GM12891 (cell line): ENCODE data around the gene FASTKD3.

ENCODE experiments used
- DNase-seq: peaks from one replicate; pipeline ENCODE4 v3.0.0; 2011; ENCODE audit warnings: low spot score; ENCODE audit not compliant: insufficient read length
- FAIRE-seq: peaks from 2 replicates; lab custom pipeline; 2011; peaks lifted over from hg19 to GRCh38; lab: Jason Lieb, UNC
- PAX5 ChIP-seq: IDR thresholded peaks from 2 replicates; pipeline ENCODE4 v1.6.1; 2011; ENCODE audit warnings: low read length, moderate library complexity, mild to moderate bottlenecking; ENCODE audit not compliant: insufficient read depth, severe bottlenecking
- POLR2A ChIP-seq: IDR thresholded peaks from 2 replicates; pipeline ENCODE4 v1.6.1; 2011; ENCODE audit warnings: low read depth, low read length, control low read depth
- POLR2AphosphoS5 ChIP-seq: IDR thresholded peaks from 2 replicates; pipeline ENCODE4 v1.6.1; 2011; ENCODE audit warnings: low read depth, low read length, control low read depth
- POU2F2 ChIP-seq: IDR thresholded peaks from 2 replicates; pipeline ENCODE4 v1.6.1; 2011; ENCODE audit warnings: low read depth, mild to moderate bottlenecking, control low read depth, low read length, moderate library complexity
- SPI1 ChIP-seq: IDR thresholded peaks from 2 replicates; pipeline ENCODE4 v1.6.1; 2011; ENCODE audit warnings: low read depth, low read length, control low read depth
- TAF1 ChIP-seq: IDR thresholded peaks from 2 replicates; pipeline ENCODE4 v1.6.1; 2011; ENCODE audit warnings: low read depth, low read length, control low read depth

The FASTKD3 gene

DNA sequence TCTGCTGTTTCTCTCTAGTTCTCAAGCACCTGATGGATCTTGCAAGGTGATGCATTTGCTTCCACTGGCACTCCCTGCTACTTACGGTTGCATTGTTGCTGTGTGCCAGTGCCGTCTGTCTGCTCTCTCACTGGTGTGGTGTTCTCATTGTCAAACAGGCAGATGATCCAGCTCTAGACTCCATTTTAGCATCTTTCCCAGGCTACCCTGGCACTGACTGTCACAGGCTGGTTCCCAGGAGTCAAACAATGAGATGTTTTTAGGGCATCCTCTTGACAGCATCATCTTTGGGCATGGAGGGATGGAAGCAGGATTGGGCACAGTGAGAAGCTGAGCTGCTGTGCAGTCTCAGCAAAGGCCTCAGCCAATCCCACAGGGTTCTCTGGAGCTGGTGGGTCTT is 13.0 kb upstream of the FASTKD3 start:
- no peak for FAIRE-seq
- TF ChIP-seq TAF1 (no peak), SPI1 (no peak), POLR2A (no peak), PAX5 (no peak), POU2F2 (no peak), POLR2AphosphoS5 (no peak)
- DNase-seq, result no peak

DNA sequence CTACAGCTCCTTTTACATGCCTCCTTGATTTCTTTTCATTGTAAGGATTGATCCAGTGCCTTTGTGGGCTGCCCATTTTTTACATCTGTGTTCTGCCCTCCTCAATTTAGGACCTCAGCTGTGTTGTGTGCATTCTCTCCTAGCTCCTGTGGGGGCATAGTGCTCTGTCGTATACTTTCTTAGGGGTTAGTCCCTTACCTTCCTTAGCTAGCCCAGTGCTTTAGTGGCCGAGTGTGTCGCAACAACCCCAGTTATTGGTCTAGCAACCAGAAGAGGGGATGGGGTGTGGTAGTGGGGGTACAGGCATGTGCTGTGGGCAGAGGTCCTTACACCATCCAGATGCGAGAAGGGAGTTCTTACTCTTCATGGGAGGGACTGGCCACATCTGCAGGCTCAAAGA is 12.3 kb upstream of the FASTKD3 start:
- DNase-seq (no peak), FAIRE-seq (no peak)
- no peak for TF ChIP-seq TAF1
- TF ChIP-seq POLR2A, result no peak
- no peak for TF ChIP-seq PAX5
- no peak for TF ChIP-seq POU2F2
- TF ChIP-seq POLR2AphosphoS5, result no peak
- no peak for TF ChIP-seq SPI1

DNA sequence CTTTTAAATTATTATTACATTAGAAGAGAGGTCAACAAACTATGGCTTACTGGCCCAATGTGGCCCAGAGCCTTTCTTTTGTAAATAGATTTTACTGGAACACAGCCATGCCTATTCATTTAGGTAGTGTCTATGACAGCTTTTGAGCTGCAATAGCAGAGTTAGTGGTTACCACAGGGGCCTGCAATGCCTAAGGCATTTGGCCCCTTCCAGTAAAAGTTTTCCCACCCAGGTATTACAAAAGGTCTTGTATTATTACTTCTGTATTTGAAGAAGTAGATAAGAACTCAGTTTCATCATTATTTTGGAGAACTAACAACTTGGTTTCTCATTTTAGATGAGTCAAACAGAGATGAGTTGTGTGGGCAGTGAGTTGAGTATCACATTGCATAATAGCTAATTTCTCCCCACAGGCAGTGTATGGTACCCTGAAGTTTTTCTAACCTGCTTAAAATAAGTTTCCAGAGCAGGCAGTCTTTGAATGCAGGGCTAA is 9.6 kb upstream of the FASTKD3 start:
- TF ChIP-seq SPI1, result no peak
- no peak for TF ChIP-seq PAX5
- no peak for TF ChIP-seq TAF1
- no peak for TF ChIP-seq POU2F2
- no peak for TF ChIP-seq POLR2AphosphoS5
- TF ChIP-seq POLR2A, result no peak
- no peak for FAIRE-seq
- peak; percentile 16 for DNase-seq

DNA sequence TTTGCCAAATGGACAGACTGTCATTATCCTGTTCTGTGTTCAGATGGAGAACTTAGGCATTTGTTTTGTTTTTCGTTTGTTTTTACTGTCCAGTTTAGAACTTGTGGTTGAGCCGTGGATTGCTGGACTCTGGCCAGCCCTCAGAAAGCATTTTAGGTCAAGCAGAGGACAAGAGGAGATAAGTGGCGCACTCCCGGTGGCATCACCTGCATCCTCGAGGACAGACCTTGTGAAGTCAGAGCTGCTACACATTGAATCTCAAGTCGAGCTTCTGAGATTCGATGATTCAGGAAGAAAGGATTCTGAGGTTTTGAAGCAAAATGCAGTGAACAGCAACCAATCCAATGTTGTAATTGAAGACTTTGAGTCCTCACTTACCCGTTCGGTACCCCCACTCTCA is 9.0 kb upstream of the FASTKD3 start:
- no peak for FAIRE-seq
- no peak for TF ChIP-seq SPI1
- TF ChIP-seq POLR2AphosphoS5, result no peak
- TF ChIP-seq POU2F2, result no peak
- no peak for TF ChIP-seq POLR2A
- TF ChIP-seq TAF1, result no peak
- no peak for TF ChIP-seq PAX5
- no peak for DNase-seq

DNA sequence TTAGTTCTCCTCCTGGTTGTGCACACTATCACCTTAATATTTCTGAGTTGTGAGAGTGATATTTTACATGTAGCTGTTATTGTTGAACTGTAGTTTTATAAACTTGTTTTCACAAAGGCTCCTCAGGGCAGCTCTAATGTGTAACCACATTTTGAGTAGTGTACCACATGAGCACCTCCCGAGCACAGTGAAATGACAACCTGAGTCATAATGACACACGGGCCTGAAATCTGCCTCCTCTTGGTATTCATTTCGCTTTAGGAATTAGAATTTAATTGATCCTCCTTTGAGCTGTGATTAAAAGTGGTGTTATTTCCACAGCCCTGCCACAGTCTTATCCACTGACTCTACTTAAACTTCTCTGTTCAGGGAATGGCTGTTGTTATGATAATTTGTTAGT is 8.0 kb upstream of the FASTKD3 start:
- no peak for DNase-seq
- FAIRE-seq, result no peak
- no peak for TF ChIP-seq PAX5
- no peak for TF ChIP-seq SPI1
- TF ChIP-seq TAF1, result no peak
- TF ChIP-seq POLR2AphosphoS5, result no peak
- no peak for TF ChIP-seq POU2F2
- TF ChIP-seq POLR2A, result no peak

DNA sequence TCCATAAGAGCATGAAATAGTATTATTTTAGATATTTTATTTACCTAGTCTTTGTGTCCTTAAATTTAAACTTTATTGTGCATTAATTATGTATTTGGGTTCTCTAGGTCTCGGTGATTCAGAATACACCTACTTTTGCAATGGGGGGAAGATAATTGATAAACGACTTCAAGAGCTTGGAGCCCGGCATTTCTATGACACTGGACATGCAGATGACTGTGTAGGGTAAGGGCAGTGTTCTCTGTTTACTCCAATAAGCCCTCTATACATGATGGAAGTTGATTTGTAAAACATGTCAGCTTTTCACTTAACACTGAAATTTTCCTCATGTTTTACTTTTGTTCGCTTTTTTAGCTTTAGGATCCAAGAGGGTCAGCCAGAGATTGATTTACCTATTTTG is 6.3 kb upstream of the FASTKD3 start:
- TF ChIP-seq SPI1 (no peak), POLR2A (no peak), PAX5 (no peak), POLR2AphosphoS5 (no peak), TAF1 (no peak), POU2F2 (no peak)
- FAIRE-seq (no peak), DNase-seq (no peak)

DNA sequence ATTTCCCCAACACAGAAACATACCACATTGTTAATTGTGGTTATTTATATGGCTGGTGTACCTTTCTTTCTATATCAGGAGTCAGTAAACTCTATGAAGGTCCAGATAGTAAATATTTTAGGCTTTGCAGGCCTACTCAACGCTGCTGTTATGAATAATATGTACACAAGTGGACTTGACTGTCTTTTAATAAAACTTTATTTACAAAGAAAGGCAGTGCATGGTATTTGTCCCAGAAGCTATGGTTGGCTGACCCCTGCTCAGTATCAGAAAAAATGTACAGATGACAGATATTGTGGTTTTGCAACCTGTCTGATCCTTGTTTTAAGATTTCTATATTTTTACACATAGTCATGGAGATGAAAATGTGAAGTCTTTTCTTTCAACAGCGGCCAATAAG is 5.8 kb upstream of the FASTKD3 start:
- TF ChIP-seq SPI1 (no peak), PAX5 (no peak), POU2F2 (no peak), POLR2AphosphoS5 (no peak), POLR2A (no peak), TAF1 (no peak)
- FAIRE-seq, result no peak
- no peak for DNase-seq

DNA sequence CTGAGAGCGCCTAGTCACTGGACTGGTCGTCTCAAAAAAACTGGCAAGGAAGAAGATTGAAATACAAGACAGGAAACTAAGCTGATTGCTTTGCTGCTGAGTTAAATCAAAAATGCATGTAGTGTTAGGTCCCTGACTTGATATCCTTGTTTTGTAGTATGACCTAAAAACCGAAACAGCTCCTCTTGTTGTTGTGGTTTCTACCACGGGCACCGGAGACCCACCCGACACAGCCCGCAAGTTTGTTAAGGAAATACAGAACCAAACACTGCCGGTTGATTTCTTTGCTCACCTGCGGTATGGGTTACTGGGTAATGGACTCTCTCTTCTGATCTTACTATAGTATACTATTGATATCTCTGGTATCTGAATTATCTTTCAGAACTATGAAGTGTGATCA is 4.4 kb upstream of the FASTKD3 start:
- TF ChIP-seq POLR2A (no peak), SPI1 (no peak), POLR2AphosphoS5 (no peak), PAX5 (no peak), TAF1 (no peak), POU2F2 (no peak)
- peak; percentile 5 for FAIRE-seq
- no peak for DNase-seq

DNA sequence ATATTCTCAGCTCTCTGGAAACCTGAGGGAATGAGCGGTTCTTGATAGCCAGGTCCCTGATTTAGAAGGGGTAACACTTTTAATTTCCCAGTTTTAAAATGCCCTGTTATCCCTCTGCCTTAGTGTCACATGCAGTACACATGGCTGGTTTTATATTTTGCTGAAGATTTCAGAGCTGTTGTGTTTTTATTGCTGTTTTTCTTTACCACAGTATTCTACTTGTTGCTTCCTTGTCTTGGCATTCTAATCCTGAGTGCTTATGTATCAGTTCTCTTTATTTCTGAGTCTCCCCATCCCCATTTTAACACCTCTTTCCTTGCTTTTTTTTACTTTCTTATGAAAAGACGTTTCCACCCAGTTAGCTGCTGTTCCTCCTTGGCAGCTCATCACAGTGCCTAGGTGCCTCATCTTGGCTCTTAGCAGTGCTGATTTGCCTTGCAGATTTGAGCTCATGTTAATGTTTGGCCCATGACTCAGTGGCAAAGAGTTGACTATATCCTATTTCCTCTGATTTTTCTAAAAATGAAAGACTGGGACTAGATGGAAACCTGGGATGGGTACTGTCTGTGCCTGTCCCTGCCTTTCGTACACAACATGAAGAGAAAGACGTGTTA is 3.8 kb upstream of the FASTKD3 start:
- DNase-seq, result no peak

DNA sequence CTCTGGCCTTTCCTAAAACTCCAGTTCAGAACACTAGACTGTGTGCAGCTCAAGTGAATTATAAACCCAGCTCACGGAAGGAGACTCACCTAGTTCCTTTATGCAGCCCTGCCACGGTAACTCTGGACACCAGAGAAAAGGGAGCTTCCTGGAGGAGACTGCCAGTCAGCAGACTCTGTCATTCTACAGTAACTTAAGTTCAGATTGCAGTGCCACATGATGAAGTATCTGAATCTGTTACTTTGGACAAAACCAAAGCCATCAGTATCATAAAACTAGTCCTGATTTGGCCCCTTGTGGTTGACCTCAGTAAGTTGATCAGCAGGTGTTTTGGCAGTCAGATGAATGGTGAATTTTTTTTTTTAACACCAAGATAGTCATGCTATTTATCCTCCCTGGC is 2.8 kb upstream of the FASTKD3 start:
- TF ChIP-seq TAF1 (no peak), POU2F2 (no peak), POLR2AphosphoS5 (no peak), SPI1 (no peak), POLR2A (no peak), PAX5 (no peak)
- peak; percentile 13 for FAIRE-seq
- no peak for DNase-seq

More for the DNA sequence above, 3.8 kb upstream of the FASTKD3 start:
- no peak for FAIRE-seq
- no peak for TF ChIP-seq POLR2AphosphoS5
- no peak for TF ChIP-seq PAX5
- no peak for TF ChIP-seq SPI1
- TF ChIP-seq TAF1, result no peak
- TF ChIP-seq POU2F2, result no peak
- no peak for TF ChIP-seq POLR2A
